ENCODE measurements around the gene SDR42E1.

DNA sequence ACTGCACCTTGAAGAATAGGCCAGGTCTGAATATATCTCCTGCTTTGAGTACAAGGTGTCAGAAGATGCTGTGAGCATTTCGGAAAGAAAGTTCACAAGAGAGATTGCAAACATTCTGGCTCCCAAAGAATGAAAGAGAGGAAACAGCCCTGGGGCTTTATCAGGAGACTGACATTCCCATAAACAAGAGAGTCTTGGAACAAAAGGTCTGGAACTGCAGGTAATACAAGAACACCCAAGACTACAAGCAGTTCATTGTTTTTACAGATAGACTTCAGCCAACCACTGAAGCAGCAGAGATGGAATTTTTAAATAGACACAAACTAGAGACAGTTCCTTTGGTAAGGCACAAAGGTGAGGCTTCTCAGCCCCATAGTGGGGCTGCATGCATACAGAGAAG, 38.2 kb upstream of the SDR42E1 start:
- TF ChIP-seq SMAD4 (CRISPR knock-in tag; IDR thresholded peaks at IDR 0.05): no peak
- TF ChIP-seq, protein P1, sequence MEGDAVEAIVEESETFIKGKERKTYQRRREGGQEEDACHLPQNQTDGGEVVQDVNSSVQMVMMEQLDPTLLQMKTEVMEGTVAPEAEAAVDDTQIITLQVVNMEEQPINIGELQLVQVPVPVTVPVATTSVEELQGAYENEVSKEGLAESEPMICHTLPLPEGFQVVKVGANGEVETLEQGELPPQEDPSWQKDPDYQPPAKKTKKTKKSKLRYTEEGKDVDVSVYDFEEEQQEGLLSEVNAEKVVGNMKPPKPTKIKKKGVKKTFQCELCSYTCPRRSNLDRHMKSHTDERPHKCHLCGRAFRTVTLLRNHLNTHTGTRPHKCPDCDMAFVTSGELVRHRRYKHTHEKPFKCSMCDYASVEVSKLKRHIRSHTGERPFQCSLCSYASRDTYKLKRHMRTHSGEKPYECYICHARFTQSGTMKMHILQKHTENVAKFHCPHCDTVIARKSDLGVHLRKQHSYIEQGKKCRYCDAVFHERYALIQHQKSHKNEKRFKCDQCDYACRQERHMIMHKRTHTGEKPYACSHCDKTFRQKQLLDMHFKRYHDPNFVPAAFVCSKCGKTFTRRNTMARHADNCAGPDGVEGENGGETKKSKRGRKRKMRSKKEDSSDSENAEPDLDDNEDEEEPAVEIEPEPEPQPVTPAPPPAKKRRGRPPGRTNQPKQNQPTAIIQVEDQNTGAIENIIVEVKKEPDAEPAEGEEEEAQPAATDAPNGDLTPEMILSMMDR (IDR thresholded peaks at IDR 0.05): no peak
- no peak for TF ChIP-seq ZNF263 (CRISPR knock-in tag; IDR thresholded peaks at IDR 0.05; ENCODE audit: low read depth)
- TF ChIP-seq JAZF1 (CRISPR knock-in tag; IDR thresholded peaks at IDR 0.05): no peak
- TF ChIP-seq, protein P2, sequence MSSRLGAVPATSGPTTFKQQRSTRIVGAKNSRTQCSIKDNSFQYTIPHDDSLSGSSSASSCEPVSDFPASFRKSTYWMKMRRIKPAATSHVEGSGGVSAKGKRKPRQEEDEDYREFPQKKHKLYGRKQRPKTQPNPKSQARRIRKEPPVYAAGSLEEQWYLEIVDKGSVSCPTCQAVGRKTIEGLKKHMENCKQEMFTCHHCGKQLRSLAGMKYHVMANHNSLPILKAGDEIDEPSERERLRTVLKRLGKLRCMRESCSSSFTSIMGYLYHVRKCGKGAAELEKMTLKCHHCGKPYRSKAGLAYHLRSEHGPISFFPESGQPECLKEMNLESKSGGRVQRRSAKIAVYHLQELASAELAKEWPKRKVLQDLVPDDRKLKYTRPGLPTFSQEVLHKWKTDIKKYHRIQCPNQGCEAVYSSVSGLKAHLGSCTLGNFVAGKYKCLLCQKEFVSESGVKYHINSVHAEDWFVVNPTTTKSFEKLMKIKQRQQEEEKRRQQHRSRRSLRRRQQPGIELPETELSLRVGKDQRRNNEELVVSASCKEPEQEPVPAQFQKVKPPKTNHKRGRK (CRISPR knock-in tag; IDR thresholded peaks at IDR 0.05; ENCODE audit: borderline replicate concordance): no peak
- TF ChIP-seq, protein P3, sequence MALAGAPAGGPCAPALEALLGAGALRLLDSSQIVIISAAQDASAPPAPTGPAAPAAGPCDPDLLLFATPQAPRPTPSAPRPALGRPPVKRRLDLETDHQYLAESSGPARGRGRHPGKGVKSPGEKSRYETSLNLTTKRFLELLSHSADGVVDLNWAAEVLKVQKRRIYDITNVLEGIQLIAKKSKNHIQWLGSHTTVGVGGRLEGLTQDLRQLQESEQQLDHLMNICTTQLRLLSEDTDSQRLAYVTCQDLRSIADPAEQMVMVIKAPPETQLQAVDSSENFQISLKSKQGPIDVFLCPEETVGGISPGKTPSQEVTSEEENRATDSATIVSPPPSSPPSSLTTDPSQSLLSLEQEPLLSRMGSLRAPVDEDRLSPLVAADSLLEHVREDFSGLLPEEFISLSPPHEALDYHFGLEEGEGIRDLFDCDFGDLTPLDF (CRISPR knock-in tag; IDR thresholded peaks at IDR 0.05): no peak
- no peak for TF ChIP-seq ZNF219 (CRISPR knock-in tag; IDR thresholded peaks at IDR 0.05; ENCODE audit: borderline replicate concordance)
- TF ChIP-seq ESRRA (CRISPR knock-in tag; IDR thresholded peaks at IDR 0.05; ENCODE audit: borderline replicate concordance): no peak
- no peak for TF ChIP-seq SMAD3 (CRISPR knock-in tag; IDR thresholded peaks at IDR 0.05; ENCODE audit: borderline replicate concordance)
- TF ChIP-seq, protein P4, sequence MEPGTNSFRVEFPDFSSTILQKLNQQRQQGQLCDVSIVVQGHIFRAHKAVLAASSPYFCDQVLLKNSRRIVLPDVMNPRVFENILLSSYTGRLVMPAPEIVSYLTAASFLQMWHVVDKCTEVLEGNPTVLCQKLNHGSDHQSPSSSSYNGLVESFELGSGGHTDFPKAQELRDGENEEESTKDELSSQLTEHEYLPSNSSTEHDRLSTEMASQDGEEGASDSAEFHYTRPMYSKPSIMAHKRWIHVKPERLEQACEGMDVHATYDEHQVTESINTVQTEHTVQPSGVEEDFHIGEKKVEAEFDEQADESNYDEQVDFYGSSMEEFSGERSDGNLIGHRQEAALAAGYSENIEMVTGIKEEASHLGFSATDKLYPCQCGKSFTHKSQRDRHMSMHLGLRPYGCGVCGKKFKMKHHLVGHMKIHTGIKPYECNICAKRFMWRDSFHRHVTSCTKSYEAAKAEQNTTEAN (CRISPR knock-in tag; IDR thresholded peaks at IDR 0.05): no peak
- TF ChIP-seq, protein P5, sequence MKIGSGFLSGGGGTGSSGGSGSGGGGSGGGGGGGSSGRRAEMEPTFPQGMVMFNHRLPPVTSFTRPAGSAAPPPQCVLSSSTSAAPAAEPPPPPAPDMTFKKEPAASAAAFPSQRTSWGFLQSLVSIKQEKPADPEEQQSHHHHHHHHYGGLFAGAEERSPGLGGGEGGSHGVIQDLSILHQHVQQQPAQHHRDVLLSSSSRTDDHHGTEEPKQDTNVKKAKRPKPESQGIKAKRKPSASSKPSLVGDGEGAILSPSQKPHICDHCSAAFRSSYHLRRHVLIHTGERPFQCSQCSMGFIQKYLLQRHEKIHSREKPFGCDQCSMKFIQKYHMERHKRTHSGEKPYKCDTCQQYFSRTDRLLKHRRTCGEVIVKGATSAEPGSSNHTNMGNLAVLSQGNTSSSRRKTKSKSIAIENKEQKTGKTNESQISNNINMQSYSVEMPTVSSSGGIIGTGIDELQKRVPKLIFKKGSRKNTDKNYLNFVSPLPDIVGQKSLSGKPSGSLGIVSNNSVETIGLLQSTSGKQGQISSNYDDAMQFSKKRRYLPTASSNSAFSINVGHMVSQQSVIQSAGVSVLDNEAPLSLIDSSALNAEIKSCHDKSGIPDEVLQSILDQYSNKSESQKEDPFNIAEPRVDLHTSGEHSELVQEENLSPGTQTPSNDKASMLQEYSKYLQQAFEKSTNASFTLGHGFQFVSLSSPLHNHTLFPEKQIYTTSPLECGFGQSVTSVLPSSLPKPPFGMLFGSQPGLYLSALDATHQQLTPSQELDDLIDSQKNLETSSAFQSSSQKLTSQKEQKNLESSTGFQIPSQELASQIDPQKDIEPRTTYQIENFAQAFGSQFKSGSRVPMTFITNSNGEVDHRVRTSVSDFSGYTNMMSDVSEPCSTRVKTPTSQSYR (CRISPR knock-in tag; IDR thresholded peaks at IDR 0.05): no peak
- TF ChIP-seq, protein P6, sequence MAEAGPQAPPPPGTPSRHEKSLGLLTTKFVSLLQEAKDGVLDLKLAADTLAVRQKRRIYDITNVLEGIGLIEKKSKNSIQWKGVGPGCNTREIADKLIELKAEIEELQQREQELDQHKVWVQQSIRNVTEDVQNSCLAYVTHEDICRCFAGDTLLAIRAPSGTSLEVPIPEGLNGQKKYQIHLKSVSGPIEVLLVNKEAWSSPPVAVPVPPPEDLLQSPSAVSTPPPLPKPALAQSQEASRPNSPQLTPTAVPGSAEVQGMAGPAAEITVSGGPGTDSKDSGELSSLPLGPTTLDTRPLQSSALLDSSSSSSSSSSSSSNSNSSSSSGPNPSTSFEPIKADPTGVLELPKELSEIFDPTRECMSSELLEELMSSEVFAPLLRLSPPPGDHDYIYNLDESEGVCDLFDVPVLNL (CRISPR knock-in tag; IDR thresholded peaks at IDR 0.05; ENCODE audit: borderline replicate concordance, low read depth): no peak
- TF ChIP-seq EMX1 (CRISPR knock-in tag; IDR thresholded peaks at IDR 0.05): no peak
- no peak for TF ChIP-seq TCF7 (CRISPR knock-in tag; IDR thresholded peaks at IDR 0.05; ENCODE audit: low read depth)
